ENCODE results near the gene FCGR3B.
"Not testable (repeated sequence)": the region's sequence is repeated elsewhere in the genome, so short reads cannot be mapped to it uniquely, and the experiment has no call there.

DNA sequence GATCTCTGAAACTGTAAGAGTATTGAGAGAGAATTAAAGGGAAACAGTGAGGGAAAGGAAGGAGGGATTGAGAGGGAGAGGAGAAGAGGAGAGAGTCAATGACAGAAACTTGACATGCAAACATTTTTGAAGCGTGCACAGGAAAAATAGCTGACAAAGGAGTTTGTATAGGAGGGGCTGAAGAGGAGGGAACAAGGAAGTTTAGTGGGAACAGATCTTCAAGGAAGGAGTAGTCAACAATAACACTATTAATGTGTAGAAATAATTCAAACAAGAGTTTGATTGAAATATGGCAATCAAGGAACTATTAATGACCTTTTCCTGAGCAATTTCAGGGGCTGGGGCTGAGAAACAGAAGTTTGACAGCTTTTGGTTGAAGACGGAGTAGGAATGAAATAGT is 4.0 kb upstream of the FCGR3B start:
- TF ChIP-seq, protein P1, sequence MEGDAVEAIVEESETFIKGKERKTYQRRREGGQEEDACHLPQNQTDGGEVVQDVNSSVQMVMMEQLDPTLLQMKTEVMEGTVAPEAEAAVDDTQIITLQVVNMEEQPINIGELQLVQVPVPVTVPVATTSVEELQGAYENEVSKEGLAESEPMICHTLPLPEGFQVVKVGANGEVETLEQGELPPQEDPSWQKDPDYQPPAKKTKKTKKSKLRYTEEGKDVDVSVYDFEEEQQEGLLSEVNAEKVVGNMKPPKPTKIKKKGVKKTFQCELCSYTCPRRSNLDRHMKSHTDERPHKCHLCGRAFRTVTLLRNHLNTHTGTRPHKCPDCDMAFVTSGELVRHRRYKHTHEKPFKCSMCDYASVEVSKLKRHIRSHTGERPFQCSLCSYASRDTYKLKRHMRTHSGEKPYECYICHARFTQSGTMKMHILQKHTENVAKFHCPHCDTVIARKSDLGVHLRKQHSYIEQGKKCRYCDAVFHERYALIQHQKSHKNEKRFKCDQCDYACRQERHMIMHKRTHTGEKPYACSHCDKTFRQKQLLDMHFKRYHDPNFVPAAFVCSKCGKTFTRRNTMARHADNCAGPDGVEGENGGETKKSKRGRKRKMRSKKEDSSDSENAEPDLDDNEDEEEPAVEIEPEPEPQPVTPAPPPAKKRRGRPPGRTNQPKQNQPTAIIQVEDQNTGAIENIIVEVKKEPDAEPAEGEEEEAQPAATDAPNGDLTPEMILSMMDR (IDR thresholded peaks at IDR 0.05) = not testable (repeated sequence)
- not testable (repeated sequence) for TF ChIP-seq POLR2A (IDR thresholded peaks at IDR 0.05)

Measured in thyroid gland (tissue), 4 donors.